Aorta (tissue), 5 donors: ENCODE measurements around the gene TMTC1. TPM values are rescaled to one million over a fixed set of nuclear protein-coding genes. Genes with fewer than 3 reads are reported as not detected.

Experiments
- ATAC-seq: fragments of 200-7000 bp; cut with Tn5 transposase; one replicate; pipeline ENCODE4 v1.9.1; 2022; ENCODE audit warnings: moderate library complexity; ENCODE audit not compliant: low FRiP score
- DNase-seq, 2 donors: peaks; one replicate each; pipeline ENCODE4 v3.0.0-alpha.2; 2020
- H3K27ac ChIP-seq, 2 donors: one replicate each; pipeline ENCODE4 v1.5.1; 2013; ENCODE audit warnings: low read length in 2 of 2, mild to moderate bottlenecking in 2 of 2, moderate library complexity in 2 of 2, control low read depth in 1 of 2, inconsistent platforms in 1 of 2, low read depth in 1 of 2
- H3K27me3 ChIP-seq, 2 donors: one replicate each; pipeline ENCODE4 v1.6.1; 2013; ENCODE audit warnings: control low read depth in 1 of 2, low read length in 1 of 2, mild to moderate bottlenecking in 1 of 2, moderate library complexity in 1 of 2; ENCODE audit not compliant: insufficient read depth in 2 of 2, control insufficient read depth in 1 of 2
- H3K36me3 ChIP-seq, 2 donors: one replicate each; pipeline ENCODE4 v1.6.1; 2013; ENCODE audit warnings: control low read depth in 1 of 2, low read length in 1 of 2, mild to moderate bottlenecking in 1 of 2; ENCODE audit not compliant: insufficient read depth in 2 of 2, control insufficient read depth in 1 of 2
- H3K4me1 ChIP-seq, 2 donors: one replicate each; pipeline ENCODE4 v1.6.1; 2013; ENCODE audit warnings: low read length in 2 of 2, control low read depth in 1 of 2, mild to moderate bottlenecking in 1 of 2, moderate library complexity in 1 of 2; ENCODE audit not compliant: insufficient read depth in 2 of 2, control insufficient read depth in 1 of 2
- H3K4me3 ChIP-seq, 2 donors: one replicate each; pipeline ENCODE4 v1.5.1; 2013; ENCODE audit warnings: low read length in 2 of 2, control low read depth in 1 of 2, mild to moderate bottlenecking in 1 of 2
- H3K9me3 ChIP-seq: one replicate; pipeline ENCODE4 v1.6.1; 2013; ENCODE audit warnings: mild to moderate bottlenecking, low read length; ENCODE audit not compliant: control insufficient read depth
- WGBS, 2 donors: extraction: QIAGEN DNeasy Blood & Tissue Kit; methylation state at CpG; one replicate each; pipeline ENCODE4 v1.1.7; 2013; 5-methylcytosine and 5-hydroxymethylcytosine counted together
- intact Hi-C, 2 donors: fragments of 100-400 bp; cut with DNase I; formaldehyde crosslinking; loops; one replicate each; pipeline versions ENCODE4 v1.14.2 to v1.15.0; 2022
- polyA plus RNA-seq, 2 donors: library from polyadenylated mRNA; stranded (reverse); fragments of 200-250 nt; gene quantifications; one replicate each; pipeline ENCODE4 v1.2.3, GENCODE V29; 2013
- total RNA-seq, 2 donors: library from RNA; stranded (reverse); fragmentation: NEBNext Ultra II Directional; extraction: Animal tissue kit (Norgen Biotek cat#: 25700); gene quantifications; one replicate each; pipeline ENCODE4 v1.2.1, GENCODE V29; 2021
- donor health status: healthy with polysubstance abuse.
- donor health status: Bipolar disorder and iron deficiency.
- donor health status: DM: no; HTN: no; CAD: no.
- donor health status: DM: no; HTN: no; CAD: no.
- donor health status: DM: yes; HTN: yes; CAD: no.

Gene TMTC1
- total and polyA plus RNA-seq, 4 donors: 12.8 to 84.6 (median 46.7) TPM

GRCh38 chr12:29593001-29593400 is 190.7 kb downstream of the TMTC1 start:
- no peak overlapping the region for H3K27ac ChIP-seq
- 93 to 97% methylated on average over 2 of the region's 2 CpGs for WGBS, 2 donors
- intact Hi-C loops: no loop called here
- peaks cover 0 to 2% of the 10 kb centered on the region in 2 donors for H3K4me1 ChIP-seq
- no peaks in the 10 kb centered on the region for H3K27me3 ChIP-seq
- no peak overlapping the region for H3K4me3 ChIP-seq
- no peak for ATAC-seq
- H3K9me3 ChIP-seq: no peaks in the 10 kb centered on the region
- DNase-seq: no peak
- H3K36me3 ChIP-seq: peaks cover 0 to 2% of the 10 kb centered on the region in 2 donors

- intact Hi-C loops: no loop called here
- Histone ChIP-seq H3K9me3 (no peaks in the 10 kb centered on the region), H3K36me3 (no peaks in the 10 kb centered on the region), H3K27me3 (no peaks in the 10 kb centered on the region), H3K4me3 (no peak overlapping the region), H3K27ac (no peak overlapping the region), H3K4me1 (peaks cover 0 to 2% of the 10 kb centered on the region in 2 donors)
- DNase-seq (no peak), ATAC-seq (peak; percentile 69)
- WGBS, 2 donors: 41 to 55% methylated on average over 11 of the region's 11 CpGs
Observed at GRCh38 chr12:29591140-29592020, 192.4 kb downstream of the TMTC1 start.

- no peak overlapping the region for H3K4me3 ChIP-seq
- no peak overlapping the region for H3K27ac ChIP-seq
- H3K27me3 ChIP-seq: no peaks in the 10 kb centered on the region
- H3K4me1 ChIP-seq: peaks cover 0 to 2% of the 10 kb centered on the region in 2 donors
- 65 to 77% methylated on average over 2 of the region's 2 CpGs for WGBS, 2 donors
- intact Hi-C loops: no loop called here
- H3K36me3 ChIP-seq: no peaks in the 10 kb centered on the region
- no peak for ATAC-seq
- H3K9me3 ChIP-seq: no peaks in the 10 kb centered on the region
- DNase-seq: no peak
Observed at GRCh38 chr12:29589851-29590250, 193.9 kb downstream of the TMTC1 start.

- H3K4me3 ChIP-seq: no peak overlapping the region
- DNase-seq (no peak), ATAC-seq (no peak)
- peaks cover 0 to 2% of the 10 kb centered on the region in 2 donors for H3K4me1 ChIP-seq
- H3K9me3 ChIP-seq: no peaks in the 10 kb centered on the region
- no peaks in the 10 kb centered on the region for H3K27me3 ChIP-seq
- intact Hi-C loops: no loop called here
- 97 to 100% methylated on average over 2 of the region's 2 CpGs for WGBS, 2 donors
- H3K36me3 ChIP-seq: no peaks in the 10 kb centered on the region
- H3K27ac ChIP-seq: no peak overlapping the region
Observed at GRCh38 chr12:29589286-29589820, 194.4 kb downstream of the TMTC1 start.

GRCh38 chr12:29582677-29583272 is 201.0 kb downstream of the TMTC1 start:
- ATAC-seq (peak; percentile 63), DNase-seq (peak; percentile 61 to 77)
- peak overlapping the region; percentile 16 to 23 for H3K27ac ChIP-seq
- H3K36me3 ChIP-seq: no peaks in the 10 kb centered on the region
- WGBS, 2 donors: 17 to 36% methylated on average over 4 of the region's 4 CpGs
- intact Hi-C loops: no loop called here
- H3K4me1 ChIP-seq: peaks cover 0 to 4% of the 10 kb centered on the region in 2 donors
- no peaks in the 10 kb centered on the region for H3K9me3 ChIP-seq
- no peaks in the 10 kb centered on the region for H3K27me3 ChIP-seq
- no peak overlapping the region for H3K4me3 ChIP-seq

GRCh38 chr12:29582146-29582545 is 201.6 kb downstream of the TMTC1 start:
- Histone ChIP-seq H3K27me3 (no peaks in the 10 kb centered on the region), H3K36me3 (no peaks in the 10 kb centered on the region), H3K9me3 (no peaks in the 10 kb centered on the region), H3K4me1 (peaks cover 0 to 4% of the 10 kb centered on the region in 2 donors), H3K27ac (no peak overlapping the region), H3K4me3 (no peak overlapping the region)
- ATAC-seq: peak; percentile 65
- intact Hi-C loops: no loop called here
- DNase-seq: no peak

- intact Hi-C loops: no loop called here
- H3K27ac ChIP-seq: no peak overlapping the region
- DNase-seq (no peak), ATAC-seq (no peak)
- H3K36me3 ChIP-seq: no peaks in the 10 kb centered on the region
- H3K4me1 ChIP-seq: peaks cover 0 to 4% of the 10 kb centered on the region in 2 donors
- H3K9me3 ChIP-seq: no peaks in the 10 kb centered on the region
- no peaks in the 10 kb centered on the region for H3K27me3 ChIP-seq
- no peak overlapping the region for H3K4me3 ChIP-seq
- 52 to 54% methylated on average over 4 of the region's 4 CpGs for WGBS, 2 donors
Observed at GRCh38 chr12:29581631-29582030, 202.1 kb downstream of the TMTC1 start.

- WGBS, 2 donors: 84 to 96% methylated on average over 1 of the region's 1 CpG
Observed at GRCh38 chr12:29580971-29581370, 202.8 kb downstream of the TMTC1 start.

More at GRCh38 chr12:29580971-29581370, 202.8 kb downstream of the TMTC1 start:
- DNase-seq (no peak), ATAC-seq (no peak)
- no peaks in the 10 kb centered on the region for H3K9me3 ChIP-seq
- H3K4me1 ChIP-seq: peaks cover 0 to 4% of the 10 kb centered on the region in 2 donors
- intact Hi-C loops: no loop called here
- no peaks in the 10 kb centered on the region for H3K27me3 ChIP-seq
- no peak overlapping the region for H3K27ac ChIP-seq
- no peaks in the 10 kb centered on the region for H3K36me3 ChIP-seq
- H3K4me3 ChIP-seq: no peak overlapping the region
